ENCODE results near the gene LIMD2. TPM values are rescaled to one million over a fixed set of nuclear protein-coding genes. Genes with fewer than 3 reads are reported as not detected.

Gene LIMD2
- total RNA-seq, 1 experiment from 2014 or later: 93.5 TPM

- Histone ChIP-seq H3K23me2 (ENCODE audit: insufficient read length, low read depth, low read length, poor library complexity, severe bottlenecking) (peaks cover 12% of the 10 kb centered on the region), H3K23ac (ENCODE audit: insufficient read length, low read depth, low read length) (no peak overlapping the region), H3K14ac (ENCODE audit: insufficient read depth, low read length) (no peak overlapping the region), H3K27ac (ENCODE audit: insufficient read length, low read depth, low read length) (no peak overlapping the region), H3T11ph (ENCODE audit: low read length) (no peak overlapping the region), H3K27me3 (ENCODE audit: insufficient read depth, low read length) (no peaks in the 10 kb centered on the region), H3K4ac (ENCODE audit: low read depth, low read length) (no peak overlapping the region), H3K56ac (ENCODE audit: insufficient read length, low read depth, low read length) (no peak overlapping the region), H3K79me1 (ENCODE audit: insufficient read depth, low read depth, low read length, poor library complexity, severe bottlenecking) (no peaks in the 10 kb centered on the region), H2BK120ac (ENCODE audit: low read depth, low read length, poor library complexity, severe bottlenecking) (no peak overlapping the region), H4K20me1 (ENCODE audit: control insufficient read depth, insufficient read depth, insufficient read length) (no peaks in the 10 kb centered on the region), H2BK12ac (ENCODE audit: insufficient read length, low read depth, low read length) (no peak overlapping the region), H3K4me2 (ENCODE audit: insufficient read depth, insufficient read length, low read length) (no peak overlapping the region), H3K9me3 (ENCODE audit: control insufficient read depth, low read depth, low read length) (no peaks in the 10 kb centered on the region), H3K9ac (ENCODE audit: extremely low read depth, insufficient read length, low read length) (no peak overlapping the region), H2BK15ac (ENCODE audit: low read depth, low read length) (no peak overlapping the region), H3K18ac (ENCODE audit: insufficient read length, low read depth, low read length) (no peak overlapping the region), H4K5ac (ENCODE audit: insufficient read length, low read depth, low read length) (no peak overlapping the region), H2BK5ac (ENCODE audit: insufficient read length, low read length) (no peak overlapping the region), H4K8ac (replicated peaks; ENCODE audit: insufficient read length, low read depth, low read length) (no peak overlapping the region), H3K4me1 (ENCODE audit: insufficient read depth, low read length) (no peaks in the 10 kb centered on the region; the same call in 1 of the 2 replicates), H2AFZ (ENCODE audit: low read length) (no peak overlapping the region), H2AK5ac (ENCODE audit: insufficient read length, low read length) (no peak overlapping the region), H2BK20ac (ENCODE audit: low read depth, low read length, poor library complexity, severe bottlenecking) (no peak overlapping the region), H3K79me2 (ENCODE audit: insufficient read depth, low read length) (no peaks in the 10 kb centered on the region), H4K91ac (ENCODE audit: insufficient read length, low read depth, low read length) (no peak overlapping the region)
- Mint-ChIP-seq H3K4me3 (no peak overlapping the region), H3K27ac (0 out of 7 replicates have a peak overlapping the region, but pooled peaks of 1 of the 3 experiments have one; percentile 58), H3K9me3 (no peaks in the 10 kb centered on the region), H3K4me1 (peaks cover 20 to 34% of the 10 kb centered on the region in 2 experiments), H3K36me3 (ENCODE audit: insufficient read depth in 1 of 3, low read depth in 3 of 3) (peaks cover 5 to 49% (median 30%) of the 10 kb centered on the region in 3 experiments), H3K27me3 (ENCODE audit: low read depth) (no peaks in the 10 kb centered on the region)
- no CpG with 5 or more reads among the region's 12 CpGs for WGBS (ENCODE audit: extremely low coverage, insufficient read length, low lambda C conversion rate)
- TF ChIP-seq CTCF (conservative IDR thresholded peaks at IDR 0.05): no peak
- peak; percentile 71 for DNase-seq
Measured at GRCh38 chr17:63694229-63694949, 5.5 kb downstream of the LIMD2 start.
